Gastrocnemius medialis (tissue), 4 donors: Measurements from ENCODE around the gene RBM17. TPM values are rescaled to one million over a fixed set of nuclear protein-coding genes. Genes with fewer than 3 reads are reported as not detected.

Experiments
- ATAC-seq, 2 donors: fragments of 150-250 bp; one replicate each; pipeline ENCODE4 v1.9.1; 2016
- DNase-seq, 2 donors: peaks; one replicate each; pipeline ENCODE4 v3.0.0-alpha.2; 2019
- H3K27ac ChIP-seq, 4 donors: fragments of 200-600 bp; sonication (generic); 1 replicate in 1 of 4; 2 replicates in 3 of 4; pipeline ENCODE4 v1.5.1; 2016 to 2018; ENCODE audit warnings: mild to moderate bottlenecking in 2 of 4, moderate library complexity in 1 of 4
- H3K27me3 ChIP-seq, 3 donors: fragments of 200-600 bp; sonication (generic) in 2 of 3; 1 replicate in 1 of 3; 2 replicates in 2 of 3; pipeline versions ENCODE4 v1.5.1 to v1.6.0; 2016 to 2019; ENCODE audit warnings: mild to moderate bottlenecking in 1 of 3, moderate library complexity in 1 of 3
- H3K36me3 ChIP-seq, 2 donors: fragments of 200-600 bp; sonication (generic) in 1 of 2; one replicate each; pipeline ENCODE4 v1.5.1; 2017 to 2018
- H3K4me1 ChIP-seq, 2 donors: fragments of 200-600 bp; sonication (generic) in 1 of 2; one replicate each; pipeline ENCODE4 v1.5.1; 2016 to 2017; ENCODE audit warnings: mild to moderate bottlenecking in 2 of 2
- H3K4me3 ChIP-seq, 4 donors: fragments of 200-600 bp; sonication (generic) in 3 of 4; 1 replicate in 1 of 4; 2 replicates in 3 of 4; pipeline ENCODE4 v1.5.1; 2016 to 2019; ENCODE audit warnings: mild to moderate bottlenecking in 2 of 4
- H3K9me3 ChIP-seq, 3 donors: fragments of 200-600 bp; sonication (generic) in 2 of 3; 1 replicate in 1 of 3; 2 replicates in 2 of 3; pipeline ENCODE4 v1.5.1; 2016 to 2019
- CTCF ChIP-seq, 5 experiments: fragments of 450-650 bp in 3 of 5; fragments of 200-600 bp in 2 of 5; sonication (generic) in 2 of 5; IDR thresholded peaks in 4 of 5; conservative IDR thresholded peaks in 1 of 5; 1 replicate in 4 of 5; 2 replicates in 1 of 5; pipeline ENCODE4 v1.5.1; 2016 to 2019; ENCODE audit warnings: antibody characterized with exemption in 5 of 5, mild to moderate bottlenecking in 3 of 5, moderate library complexity in 3 of 5
- POLR2A ChIP-seq, 2 donors: fragments of 450-650 bp; IDR thresholded peaks; one replicate each; pipeline ENCODE4 v1.6.1; 2017; ENCODE audit warnings: antibody characterized with exemption in 2 of 2, mild to moderate bottlenecking in 2 of 2, moderate library complexity in 2 of 2
- in situ Hi-C, 4 donors: fragments of 200-750 bp; cut with MboI; loops; one replicate each; pipeline versions ENCODE4 v1.15.0 to v1.8.0; 2017; ENCODE audit warnings: low sequenced_read_pairs in 4 of 4
- intact Hi-C: fragments of 100-400 bp; cut with DNase I; formaldehyde crosslinking; loops from one replicate; pipeline ENCODE4 v1.15.1; 2023; ENCODE audit warnings: low total_unique reads
- total RNA-seq, 4 donors: library from RNA; depleted of rRNA; stranded (reverse); fragments of >200 nt; gene quantifications; one replicate each; pipeline versions ENCODE4 v1.1.0 to v1.2.3, GENCODE V29; 2016

Gene RBM17
- total RNA-seq, 4 donors from 2014 or later: 53.2 to 67.4 (median 60.1) TPM

GRCh38 chr10:6144406-6145165 lies 55.8 kb downstream of the RBM17 start:
- DNase-seq (peak; percentile 89 to 91), ATAC-seq (peak; percentile 59 to 71)
- peak overlapping the region; percentile 77 to 94 (median 81) for H3K4me3 ChIP-seq
- H3K9me3 ChIP-seq: no peaks in the 10 kb centered on the region
- H3K36me3 ChIP-seq: no peaks in the 10 kb centered on the region
- H3K27me3 ChIP-seq: no peaks in the 10 kb centered on the region
- intact Hi-C loops: loop anchor here (1.0 to 5.0 kb wide), 4 partner anchors 19 to 438 kb away; partner anchors contain the start of genes PFKFB3 and PRKCQ
- peak overlapping the region; percentile 83 to 95 (median 89) for H3K27ac ChIP-seq
- peaks cover 45 to 59% of the 10 kb centered on the region in 2 donors for H3K4me1 ChIP-seq
- in situ Hi-C loops: no loop called here
- peak in 1 of 5 experiments; percentile 31 for TF ChIP-seq CTCF (IDR thresholded peaks at IDR 0.05 in 4 of 5, conservative IDR thresholded peaks at IDR 0.05 in 1 of 5)
- TF ChIP-seq POLR2A (IDR thresholded peaks at IDR 0.05): peak; percentile 92 to 98

- H3K36me3 ChIP-seq: no peaks in the 10 kb centered on the region
- H3K4me3 ChIP-seq: peak overlapping the region; percentile 77 to 94 (median 81)
- peaks cover 45 to 53% of the 10 kb centered on the region in 2 donors for H3K4me1 ChIP-seq
- in situ Hi-C loops (no loop called here), intact Hi-C loops (no loop called here)
- no peaks in the 10 kb centered on the region for H3K9me3 ChIP-seq
- ATAC-seq (peak; percentile 2 to 12), DNase-seq (no peak)
- H3K27ac ChIP-seq: peak overlapping the region; percentile 83 to 95 (median 89)
- TF ChIP-seq POLR2A (IDR thresholded peaks at IDR 0.05) (no peak), CTCF (IDR thresholded peaks at IDR 0.05 in 4 of 5, conservative IDR thresholded peaks at IDR 0.05 in 1 of 5) (no peak)
- H3K27me3 ChIP-seq: no peaks in the 10 kb centered on the region
These were observed 56.5 kb downstream of the RBM17 start for GRCh38 chr10:6145166-6145987.

GRCh38 chr10:6146013-6146785 lies 57.4 kb downstream of the RBM17 start:
- no peak for ATAC-seq
- H3K27me3 ChIP-seq: no peaks in the 10 kb centered on the region
- peaks cover 45 to 49% of the 10 kb centered on the region in 2 donors for H3K4me1 ChIP-seq
- H3K9me3 ChIP-seq: no peaks in the 10 kb centered on the region
- H3K4me3 ChIP-seq: peak overlapping the region; percentile 77 to 94 (median 81)
- no peak for TF ChIP-seq POLR2A (IDR thresholded peaks at IDR 0.05)
- no peak for TF ChIP-seq CTCF (IDR thresholded peaks at IDR 0.05 in 4 of 5, conservative IDR thresholded peaks at IDR 0.05 in 1 of 5)
- in situ Hi-C loops: no loop called here
- H3K27ac ChIP-seq: peak overlapping the region; percentile 83 to 95 (median 89)
- H3K36me3 ChIP-seq: no peaks in the 10 kb centered on the region
- DNase-seq: no peak
- intact Hi-C loops: no loop called here

GRCh38 chr10:6146921-6147320 lies 58.1 kb downstream of the RBM17 start:
- ATAC-seq (no peak), DNase-seq (no peak)
- no peak for TF ChIP-seq POLR2A (IDR thresholded peaks at IDR 0.05)
- no peak for TF ChIP-seq CTCF (IDR thresholded peaks at IDR 0.05 in 4 of 5, conservative IDR thresholded peaks at IDR 0.05 in 1 of 5)
- intact Hi-C loops: no loop called here
- Histone ChIP-seq H3K9me3 (no peaks in the 10 kb centered on the region), H3K4me3 (peak overlapping the region in 1 of 4 donors; percentile 77), H3K36me3 (no peaks in the 10 kb centered on the region), H3K27me3 (no peaks in the 10 kb centered on the region), H3K4me1 (peaks cover 45 to 53% of the 10 kb centered on the region in 2 donors), H3K27ac (peak overlapping the region; percentile 83 to 95 (median 89))
- in situ Hi-C loops: no loop called here
